HepG2 (cell line): ENCODE results near the gene MICB. TPM values are rescaled to one million over a fixed set of nuclear protein-coding genes. Genes with fewer than 3 reads are reported as not detected.

Experiments
- ATAC-seq: fragments of 200-7000 bp; cut with Tn5 transposase; 3 replicates; pipeline ENCODE4 v1.9.1; 2020; ENCODE audit warnings: mild to moderate bottlenecking, moderate library complexity
- BruUV-seq: library from RNA; stranded (reverse); fragments of 400-500 nt; replicated peaks from 2 replicates; lab custom pipeline; 2021; lab: Mats Ljungman, UMichigan
- CTCF ChIA-PET: fragments of 300-600 bp; formaldehyde crosslinking; extraction: SDS; loops from one replicate; lab custom pipeline; 2021; ENCODE audit warnings: low total read pairs, inconsistent platforms, low intra/inter-chr PET ratio; lab: Yijun Ruan, JAX
- POLR2A ChIA-PET: fragments of 350-600 bp; sonication (Branson Sonifier 250); formaldehyde crosslinking; loops from one replicate; lab custom pipeline; 2020; ENCODE audit warnings: antibody characterized with exemption, inconsistent platforms; lab: Yijun Ruan, JAX
- DNase-seq: peaks from one replicate; pipeline ENCODE4 v3.0.0-alpha.2; 2015; ENCODE audit warnings: low spot score
- FAIRE-seq: peaks from 3 replicates; lab custom pipeline; 2011; peaks lifted over from hg19 to GRCh38; lab: Jason Lieb, UNC
- H2AFZ ChIP-seq: one replicate; pipeline ENCODE4 v1.6.1; 2011; ENCODE audit warnings: low read length, inconsistent platforms
- H3K27ac ChIP-seq: fragments of 300-600 bp; 3 replicates; pipeline ENCODE4 v1.8.0; 2011; ENCODE audit warnings: mixed run types, mild to moderate bottlenecking, mixed read lengths, low read length, inconsistent platforms; ENCODE audit not compliant: insufficient read depth; ENCODE audit errors: extremely low read length
- H3K27me3 ChIP-seq, 2 experiments: fragments of 200-600 bp in 1 of 2; 2 replicates in 1 of 2; 3 replicates in 1 of 2; pipeline versions ENCODE4 v1.6.0 to v1.8.0; 2011; ENCODE audit warnings: low read length in 2 of 2, mild to moderate bottlenecking in 2 of 2, moderate library complexity in 2 of 2, inconsistent platforms in 1 of 2; ENCODE audit not compliant: insufficient read depth in 2 of 2, control insufficient read depth in 1 of 2
- H3K36me3 ChIP-seq, 2 experiments: fragments of 200-600 bp in 1 of 2; replicated peaks in 1 of 2; 2 replicates in 1 of 2; 3 replicates in 1 of 2; pipeline versions ENCODE4 v1.5.1 to v1.8.0; 2011; ENCODE audit warnings: low read length in 2 of 2, inconsistent platforms in 1 of 2; ENCODE audit not compliant: insufficient read depth in 2 of 2, control insufficient read depth in 1 of 2
- H3K4me1 ChIP-seq: 2 replicates; pipeline ENCODE4 v1.5.1; 2012; ENCODE audit warnings: low read length, inconsistent platforms; ENCODE audit not compliant: insufficient read depth
- H3K4me2 ChIP-seq: 2 replicates; pipeline ENCODE4 v1.6.0; 2011; ENCODE audit warnings: low read depth, low read length, inconsistent platforms
- H3K4me3 ChIP-seq, 3 experiments: fragments of 200-600 bp in 1 of 3; sonication (generic), shearing (Covaris generic) in 1 of 3; replicated peaks in 1 of 3; 2 replicates each; pipeline ENCODE4 v1.5.1; 2011 to 2016; ENCODE audit warnings: low read length in 3 of 3, inconsistent platforms in 2 of 3, low read depth in 2 of 3, mild to moderate bottlenecking in 2 of 3, control low read depth in 1 of 3, mixed read lengths in 1 of 3; ENCODE audit not compliant: insufficient read depth in 1 of 3
- H3K79me2 ChIP-seq: one replicate; pipeline ENCODE4 v1.6.1; 2011; ENCODE audit warnings: low read length, inconsistent platforms; ENCODE audit not compliant: insufficient read depth
- H3K9ac ChIP-seq: 2 replicates; pipeline ENCODE4 v1.6.0; 2011; ENCODE audit warnings: mild to moderate bottlenecking, low read depth, low read length, inconsistent platforms; ENCODE audit not compliant: insufficient read depth
- H3K9me3 ChIP-seq: 2 replicates; pipeline ENCODE4 v1.5.1; 2012; ENCODE audit warnings: mild to moderate bottlenecking, low read length
- H4K20me1 ChIP-seq: 2 replicates; pipeline ENCODE4 v1.6.0; 2011; ENCODE audit warnings: inconsistent platforms, mild to moderate bottlenecking, low read length, moderate library complexity; ENCODE audit not compliant: insufficient read depth
- AGO2 ChIP-seq: fragments of 200-400 bp; formaldehyde crosslinking; optimal IDR thresholded peaks from 2 replicates; pipeline ENCODE3; 2017; ENCODE audit warnings: mild to moderate bottlenecking, low read depth, low read length, moderate library complexity
- HMG20B ChIP-seq: conservative IDR thresholded peaks from 2 replicates; pipeline ENCODE4 v1.6.1; 2016; ENCODE audit warnings: missing genetic modification reagents, missing compliant biosample characterization
- IKZF4 ChIP-seq: sonication (generic); formaldehyde crosslinking; IDR thresholded peaks from 2 replicates; pipeline ENCODE4 v1.5.1; 2020; ENCODE audit warnings: borderline replicate concordance, mild to moderate bottlenecking, low read depth, missing genetic modification reagents; ENCODE audit errors: not compliant biosample characterization
- MEIS1 ChIP-seq: sonication (generic); formaldehyde crosslinking; IDR thresholded peaks from 2 replicates; pipeline ENCODE4 v1.9.0; 2021; ENCODE audit warnings: mild to moderate bottlenecking, missing genetic modification reagents, moderate library complexity, borderline replicate concordance
- POLR2A ChIP-seq, 2 experiments: IDR thresholded peaks; 2 replicates each; pipeline ENCODE4 v1.6.1; 2011; ENCODE audit warnings: low read depth in 2 of 2, low read length in 2 of 2, mild to moderate bottlenecking in 1 of 2, moderate library complexity in 1 of 2; ENCODE audit not compliant: insufficient read depth in 1 of 2
- PREB ChIP-seq: sonication (generic); formaldehyde crosslinking; IDR thresholded peaks from 2 replicates; pipeline ENCODE4 v1.4.0; 2020; ENCODE audit warnings: missing genetic modification reagents
- REST ChIP-seq, 2 experiments: IDR thresholded peaks; 2 replicates each; pipeline ENCODE4 v1.6.1; 2011 to 2012; ENCODE audit warnings: low read length in 2 of 2, borderline replicate concordance in 1 of 2, low read depth in 1 of 2, mild to moderate bottlenecking in 1 of 2, moderate library complexity in 1 of 2
- ZNF230 ChIP-seq: sonication (generic); formaldehyde crosslinking; IDR thresholded peaks from 2 replicates; pipeline ENCODE4 v1.4.0; 2020; ENCODE audit warnings: mild to moderate bottlenecking, missing genetic modification reagents
- WGBS: methylation state at CpG from one replicate; pipeline ENCODE4 v1.1.6; 2017; ENCODE audit warnings: low lambda C conversion rate; 5-methylcytosine and 5-hydroxymethylcytosine counted together
- in situ Hi-C: cut with HindIII; loops from 2 replicates; pipeline ENCODE4 v1.10.0; 2017; ENCODE audit warnings: low pct_unique_long_range_greater_than_20kb; ENCODE audit not compliant: extremely low pct_ligation_motif_present
- intact Hi-C: fragments of 100-400 bp; cut with micrococcal nuclease; formaldehyde crosslinking; loops from one replicate; pipeline ENCODE4 v1.10.0; 2022; ENCODE audit not compliant: unreplicated experiment
- polyA plus RNA-seq, 8 experiments: library from polyadenylated mRNA; depleted of rRNA in 3 of 8; stranded (reverse) in 7 of 8; unstranded in 1 of 8; fragments of >200 nt; fragmentation: Illumina TruSeq in 4 of 8; extraction: Trizol in 4 of 8; gene quantifications; 2 replicates each; pipeline versions ENCODE4 v1.2.1 to v1.2.3, GENCODE V29; 2011 to 2016; ENCODE audit warnings: low read depth in 4 of 8, missing spikeins in 1 of 8, mixed read lengths in 1 of 8; ENCODE audit not compliant: insufficient read depth in 1 of 8
- total RNA-seq, 5 experiments: library from RNA; depleted of rRNA; stranded (reverse); fragments of >200 nt; fragmentation: Illumina TruSeq; extraction: Trizol; gene quantifications; 2 replicates each; pipeline ENCODE4 v1.2.3, GENCODE V29; 2016; ENCODE audit warnings: low read depth in 1 of 5
- TF ChIP-seq, protein P1 (sequence below): sonication (generic); formaldehyde crosslinking; IDR thresholded peaks from 2 replicates; pipeline ENCODE4 v1.4.0; 2020; ENCODE audit warnings: mild to moderate bottlenecking, missing genetic modification reagents, borderline replicate concordance

MICB gene
- total and polyA plus RNA-seq, 2 of the 13 experiments (the other 11 are each of a cell fraction or from before 2014, with no cell fraction given), result 12.5 to 12.8 TPM

GRCh38 chr6:31532644-31533454 is 34.9 kb downstream of the MICB start (continued):
- no peak for TF ChIP-seq MEIS1 (CRISPR knock-in tag)
- TF ChIP-seq, all 625 proteins: peak for 9

DNA sequence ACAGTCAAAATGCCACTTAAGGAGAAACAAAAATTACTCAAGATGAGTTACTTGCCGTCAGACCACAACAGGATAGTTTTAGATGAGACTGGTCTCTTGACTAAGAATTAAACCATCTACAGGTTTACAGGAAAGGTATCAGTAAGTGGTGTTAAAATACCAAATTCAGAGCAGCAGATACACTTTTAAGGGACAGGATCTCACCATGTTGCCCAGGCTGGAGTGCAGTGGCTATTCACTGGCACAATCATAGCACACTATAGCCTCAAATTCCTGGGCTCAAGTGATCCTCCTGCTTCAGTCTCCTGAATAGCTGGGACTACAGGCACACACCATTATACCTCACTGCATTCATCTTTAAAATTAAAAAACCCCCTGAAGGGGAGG is 35.5 kb downstream of the MICB start:
- H3K4me1 ChIP-seq, result peaks cover 79% of the 10 kb centered on the region
- H3K27me3 ChIP-seq, result no peaks in the 10 kb centered on the region
- H3K9me3 ChIP-seq, result no peaks in the 10 kb centered on the region
- ChIA-PET CTCF (no interaction called here), POLR2A (interaction anchor here (1.3 kb wide), 1 partner anchor 8 kb away, joined by 6 read pairs; the partner anchor contains the start of gene DDX39B)
- no peak for ATAC-seq
- peaks cover 46 to 84% of the 10 kb centered on the region in 2 experiments for H3K36me3 ChIP-seq
- no peak overlapping the region for H3K27ac ChIP-seq
- no peak for FAIRE-seq
- peaks cover 29% of the 10 kb centered on the region for H3K79me2 ChIP-seq
- no peak overlapping the region for H3K4me3 ChIP-seq
- no peak overlapping the region for H3K9ac ChIP-seq
- BruUV-seq, result no TSS peak
- H3K4me2 ChIP-seq, result no peak overlapping the region
- peaks cover 69% of the 10 kb centered on the region for H4K20me1 ChIP-seq
- DNase-seq, result no peak
- WGBS, result 100% methylated on average over 1 of the region's 1 CpG
- in situ Hi-C loops (no loop called here), intact Hi-C loops (no loop called here)
- H2AFZ ChIP-seq, result no peak overlapping the region
- no peak for TF ChIP-seq PREB (CRISPR knock-in tag)
- no peak for TF ChIP-seq HMG20B (CRISPR knock-in tag)
- peak; percentile 56 for TF ChIP-seq AGO2
- TF ChIP-seq POLR2A (IDR thresholded peaks at IDR 0.05; ENCODE audit: insufficient read depth in 1 of 2, low read depth in 2 of 2, low read length in 2 of 2), result 0 out of 4 replicates have a peak, but pooled peaks of 1 of the 2 experiments have one; percentile 15
- TF ChIP-seq ZNF230 (CRISPR knock-in tag), result no peak
- no peak for TF ChIP-seq REST (IDR thresholded peaks at IDR 0.05; ENCODE audit: borderline replicate concordance in 1 of 2, low read depth in 1 of 2, low read length in 2 of 2)
- TF ChIP-seq, protein P1, sequence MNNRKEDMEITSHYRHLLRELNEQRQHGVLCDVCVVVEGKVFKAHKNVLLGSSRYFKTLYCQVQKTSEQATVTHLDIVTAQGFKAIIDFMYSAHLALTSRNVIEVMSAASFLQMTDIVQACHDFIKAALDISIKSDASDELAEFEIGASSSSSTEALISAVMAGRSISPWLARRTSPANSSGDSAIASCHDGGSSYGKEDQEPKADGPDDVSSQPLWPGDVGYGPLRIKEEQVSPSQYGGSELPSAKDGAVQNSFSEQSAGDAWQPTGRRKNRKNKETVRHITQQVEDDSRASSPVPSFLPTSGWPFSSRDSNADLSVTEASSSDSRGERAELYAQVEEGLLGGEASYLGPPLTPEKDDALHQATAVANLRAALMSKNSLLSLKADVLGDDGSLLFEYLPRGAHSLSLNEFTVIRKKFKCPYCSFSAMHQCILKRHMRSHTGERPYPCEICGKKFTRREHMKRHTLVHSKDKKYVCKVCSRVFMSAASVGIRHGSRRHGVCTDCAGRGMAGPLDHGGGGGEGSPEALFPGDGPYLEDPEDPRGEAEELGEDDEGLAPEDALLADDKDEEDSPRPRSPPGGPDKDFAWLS (CRISPR knock-in tag), result no peak
- TF ChIP-seq IKZF4 (CRISPR knock-in tag), result peak; percentile 29
